ENCODE data around the gene SLC66A2.

The SLC66A2 gene

DNA sequence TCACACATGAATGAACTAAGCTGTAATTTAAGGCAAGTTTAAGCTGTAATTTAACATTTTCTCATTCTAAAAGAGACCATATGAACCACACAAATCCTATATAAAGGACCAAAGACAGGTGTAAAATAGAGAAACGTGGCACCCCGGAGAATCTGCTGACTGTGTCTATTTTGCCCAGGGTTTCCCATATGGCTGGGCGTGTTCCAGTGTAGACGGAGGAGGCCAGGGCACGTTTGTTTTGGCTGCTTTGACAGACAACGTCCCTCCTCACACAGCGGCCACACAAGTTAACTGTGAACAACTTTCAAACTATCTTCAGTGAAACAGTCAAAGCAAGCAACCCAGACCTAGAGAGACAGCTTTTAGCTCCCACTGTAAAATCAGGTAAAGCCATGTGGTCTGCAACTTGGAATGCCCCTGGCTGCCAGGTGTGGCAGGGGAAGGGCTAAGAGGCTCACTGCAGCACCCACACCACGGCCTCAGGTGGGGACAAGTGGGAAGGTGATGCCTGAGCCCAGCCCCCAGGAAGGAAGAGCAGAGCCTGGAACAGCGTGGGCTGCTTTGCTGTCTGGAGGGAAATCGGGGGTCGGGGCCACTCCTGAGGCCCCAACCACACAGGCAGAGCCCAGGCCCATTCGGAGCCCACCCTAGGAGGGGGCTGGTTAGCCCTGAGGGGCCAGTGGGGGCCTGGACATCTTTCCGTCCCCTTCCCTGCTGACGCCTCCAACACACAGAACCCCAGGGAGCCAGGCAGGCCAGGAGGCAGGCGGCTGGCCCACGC lies 40.7 kb downstream of the SLC66A2 start:
- CTCF ChIA-PET, result no interaction called here
- no peak for DNase-seq (ENCODE audit: low read depth, low spot score)

DNA sequence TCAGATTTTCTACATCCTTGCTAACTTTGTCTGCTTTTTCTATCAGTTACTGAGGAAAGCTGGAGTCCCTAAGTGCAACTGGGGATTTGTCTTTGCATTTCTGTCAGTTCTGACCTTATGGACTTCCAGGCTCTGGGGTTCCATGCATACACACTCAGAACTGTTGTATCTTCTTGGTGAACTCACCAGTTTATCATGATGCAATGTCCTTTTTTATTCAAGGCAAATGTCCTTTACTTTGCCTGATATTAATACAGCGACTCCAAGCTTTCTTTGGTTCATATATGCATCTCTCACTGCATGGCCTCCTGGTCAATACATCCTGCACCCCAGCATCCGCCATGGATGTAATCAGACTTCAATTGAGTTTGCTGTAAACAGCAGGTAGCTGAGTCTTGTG lies 44.7 kb downstream of the SLC66A2 start:
- CTCF ChIA-PET, result interaction anchor here (1.6 kb wide), 1 partner anchor 8 kb away, joined by 3 read pairs; no protein-coding TSS in a partner anchor

More for the DNA sequence above, 40.7 kb downstream of the SLC66A2 start:
- H3K4me3 ChIP-seq (ENCODE audit: low read depth, low read length), result no peak overlapping the region
- POLR2A ChIA-PET, result no interaction called here
- TF ChIP-seq, protein P1, sequence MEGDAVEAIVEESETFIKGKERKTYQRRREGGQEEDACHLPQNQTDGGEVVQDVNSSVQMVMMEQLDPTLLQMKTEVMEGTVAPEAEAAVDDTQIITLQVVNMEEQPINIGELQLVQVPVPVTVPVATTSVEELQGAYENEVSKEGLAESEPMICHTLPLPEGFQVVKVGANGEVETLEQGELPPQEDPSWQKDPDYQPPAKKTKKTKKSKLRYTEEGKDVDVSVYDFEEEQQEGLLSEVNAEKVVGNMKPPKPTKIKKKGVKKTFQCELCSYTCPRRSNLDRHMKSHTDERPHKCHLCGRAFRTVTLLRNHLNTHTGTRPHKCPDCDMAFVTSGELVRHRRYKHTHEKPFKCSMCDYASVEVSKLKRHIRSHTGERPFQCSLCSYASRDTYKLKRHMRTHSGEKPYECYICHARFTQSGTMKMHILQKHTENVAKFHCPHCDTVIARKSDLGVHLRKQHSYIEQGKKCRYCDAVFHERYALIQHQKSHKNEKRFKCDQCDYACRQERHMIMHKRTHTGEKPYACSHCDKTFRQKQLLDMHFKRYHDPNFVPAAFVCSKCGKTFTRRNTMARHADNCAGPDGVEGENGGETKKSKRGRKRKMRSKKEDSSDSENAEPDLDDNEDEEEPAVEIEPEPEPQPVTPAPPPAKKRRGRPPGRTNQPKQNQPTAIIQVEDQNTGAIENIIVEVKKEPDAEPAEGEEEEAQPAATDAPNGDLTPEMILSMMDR (IDR thresholded peaks at IDR 0.05; ENCODE audit: insufficient read depth, low read length, missing control alignments), result no peak

DNA sequence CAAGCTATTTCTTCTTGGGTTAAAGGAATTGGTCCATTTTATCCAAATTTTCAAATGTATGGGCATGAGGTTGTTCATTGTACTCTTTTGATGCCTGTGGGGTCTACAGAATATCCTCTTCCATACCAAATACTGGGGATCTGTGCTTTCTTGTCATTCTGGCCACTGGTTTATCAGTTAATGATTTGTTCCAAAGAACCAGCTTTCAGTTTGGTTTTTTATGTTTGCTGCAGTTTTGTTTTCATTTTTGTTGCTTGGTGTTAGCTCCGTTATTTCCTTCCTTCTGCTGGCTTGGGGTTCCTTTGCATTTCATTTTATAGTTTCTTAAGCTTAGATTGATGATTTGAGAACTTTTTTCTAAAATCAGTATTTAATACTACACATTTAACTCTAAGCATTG lies 45.5 kb downstream of the SLC66A2 start:
- ChIA-PET POLR2A (no interaction called here), CTCF (interaction anchor here (0.7 to 1.6 kb wide), 2 partner anchors 9 to 10 kb away, joined by 3 read pairs; no protein-coding TSS in a partner anchor)
- no peak overlapping the region for H3K4me3 ChIP-seq (ENCODE audit: low read depth, low read length)
- TF ChIP-seq, protein P1 (IDR thresholded peaks at IDR 0.05; ENCODE audit: insufficient read depth, low read length, missing control alignments), result no peak
- no peak for DNase-seq (ENCODE audit: low read depth, low spot score)

More for the DNA sequence above, 44.7 kb downstream of the SLC66A2 start:
- no peak overlapping the region for H3K4me3 ChIP-seq (ENCODE audit: low read depth, low read length)
- TF ChIP-seq, protein P1 (IDR thresholded peaks at IDR 0.05; ENCODE audit: insufficient read depth, low read length, missing control alignments), result no peak
- POLR2A ChIA-PET, result interaction anchor here (0.6 kb wide), 1 partner anchor 516 kb away, joined by 3 read pairs; no protein-coding TSS in a partner anchor
- no peak for DNase-seq (ENCODE audit: low read depth, low spot score)

DNA sequence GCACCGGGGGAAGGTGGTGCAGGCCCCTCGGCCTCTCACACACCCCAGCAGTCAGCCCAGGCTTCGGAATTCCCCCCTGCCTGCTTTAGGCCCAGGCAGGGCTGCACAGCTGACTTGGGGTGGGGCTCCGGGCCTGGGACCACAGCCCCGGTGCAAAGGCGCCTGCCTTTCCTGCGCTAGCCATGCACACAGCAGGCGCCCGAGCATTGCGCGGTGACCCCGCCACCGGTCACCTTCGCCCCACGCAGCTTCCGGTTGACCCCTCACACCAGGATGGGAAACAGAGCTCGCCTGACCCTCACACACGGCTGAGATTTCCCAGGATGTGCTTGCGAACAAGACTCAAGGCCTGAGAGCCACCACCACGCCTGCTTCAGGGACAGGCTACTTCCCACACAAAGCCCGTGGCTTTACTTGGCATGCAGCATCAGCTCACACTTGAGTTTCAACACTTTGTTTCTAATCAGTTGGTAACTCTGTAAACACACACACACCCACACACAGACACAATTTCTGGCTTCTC lies 46.0 kb downstream of the SLC66A2 start:
- no peak for DNase-seq (ENCODE audit: low read depth, low spot score)
- no peak overlapping the region for H3K4me3 ChIP-seq (ENCODE audit: low read depth, low read length)
- ChIA-PET CTCF (interaction anchor here (0.7 to 1.6 kb wide), 2 partner anchors 10 to 11 kb away, joined by 3 read pairs; no protein-coding TSS in a partner anchor), POLR2A (no interaction called here)
- TF ChIP-seq, protein P1 (IDR thresholded peaks at IDR 0.05; ENCODE audit: insufficient read depth, low read length, missing control alignments), result no peak

DNA sequence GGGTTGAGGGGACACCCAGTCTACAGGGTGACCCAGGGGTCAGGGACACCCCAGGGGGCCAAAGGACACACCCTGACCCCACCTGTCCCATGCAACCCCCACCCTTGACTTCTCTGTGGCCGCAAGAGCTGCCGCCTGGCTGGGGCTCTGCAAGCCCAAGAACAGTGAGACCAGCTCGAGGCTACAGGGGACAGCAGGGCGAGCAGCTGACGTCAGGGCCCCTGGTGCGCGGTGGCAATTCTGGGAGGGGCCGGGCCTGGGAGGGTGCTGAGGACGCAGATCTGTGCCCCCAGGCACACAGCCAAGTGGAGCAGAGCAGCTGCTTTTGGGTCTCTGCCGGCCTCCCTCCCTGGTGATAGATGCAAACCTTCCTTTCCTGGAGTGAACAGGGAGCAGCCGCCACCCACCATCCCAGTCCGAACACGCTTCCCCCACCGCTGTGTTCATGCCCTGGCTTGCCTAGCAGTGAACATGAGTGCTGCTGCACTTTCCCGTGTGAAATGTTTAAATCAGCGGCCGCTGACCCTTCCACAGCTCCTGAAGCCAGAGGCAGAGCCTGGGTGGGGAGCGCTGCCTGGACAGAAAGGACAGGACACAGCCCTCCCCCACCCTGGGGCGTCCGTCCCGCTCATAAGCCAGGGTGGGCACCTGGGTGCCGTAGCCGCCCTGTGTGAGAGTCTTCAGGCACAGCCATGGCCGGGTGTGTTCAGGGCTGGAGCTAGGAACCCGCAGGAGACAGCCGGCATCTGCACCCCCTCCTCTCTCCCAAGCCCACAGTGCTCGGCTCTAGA lies 46.9 kb downstream of the SLC66A2 start:
- DNase-seq (ENCODE audit: low read depth, low spot score), result no peak
- POLR2A ChIA-PET, result no interaction called here
- no peak overlapping the region for H3K4me3 ChIP-seq (ENCODE audit: low read depth, low read length)
- TF ChIP-seq, protein P1 (IDR thresholded peaks at IDR 0.05; ENCODE audit: insufficient read depth, low read length, missing control alignments), result no peak
- CTCF ChIA-PET, result no interaction called here
